ENCODE measurements around the gene PLXNA4.

Gene PLXNA4

DNA sequence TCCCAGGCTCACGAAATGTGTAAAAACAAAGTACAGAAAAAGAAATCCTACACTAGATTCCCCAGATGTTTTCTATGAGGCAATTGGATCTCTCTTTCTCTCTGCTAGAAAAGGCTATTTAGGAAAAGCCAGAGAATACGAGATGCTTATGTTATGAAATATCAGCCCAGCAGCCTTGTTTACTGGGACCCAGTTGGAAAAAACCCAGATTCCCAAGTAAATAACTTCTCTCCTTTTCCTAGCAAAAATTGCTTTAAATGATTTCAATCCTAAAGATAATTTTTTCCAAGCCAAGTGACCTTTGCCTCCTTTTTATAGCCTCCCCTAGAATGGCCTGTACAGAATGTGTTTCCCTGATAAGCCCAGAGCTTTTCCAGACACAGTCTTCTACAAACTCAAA is 199.3 kb downstream of the PLXNA4 start:
- Mint-ChIP-seq H3K27me3 (peaks cover 4 to 10% of the 10 kb centered on the region in 2 donors), H3K36me3 (no peaks in the 10 kb centered on the region), H3K27ac (no peak overlapping the region), H3K4me3 (no peak overlapping the region), H3K9me3 (peaks cover 0 to 2% of the 10 kb centered on the region in 2 donors), H3K4me1 (no peaks in the 10 kb centered on the region)
- no peak for ATAC-seq (replicated peaks)
- no peak for DNase-seq

DNA sequence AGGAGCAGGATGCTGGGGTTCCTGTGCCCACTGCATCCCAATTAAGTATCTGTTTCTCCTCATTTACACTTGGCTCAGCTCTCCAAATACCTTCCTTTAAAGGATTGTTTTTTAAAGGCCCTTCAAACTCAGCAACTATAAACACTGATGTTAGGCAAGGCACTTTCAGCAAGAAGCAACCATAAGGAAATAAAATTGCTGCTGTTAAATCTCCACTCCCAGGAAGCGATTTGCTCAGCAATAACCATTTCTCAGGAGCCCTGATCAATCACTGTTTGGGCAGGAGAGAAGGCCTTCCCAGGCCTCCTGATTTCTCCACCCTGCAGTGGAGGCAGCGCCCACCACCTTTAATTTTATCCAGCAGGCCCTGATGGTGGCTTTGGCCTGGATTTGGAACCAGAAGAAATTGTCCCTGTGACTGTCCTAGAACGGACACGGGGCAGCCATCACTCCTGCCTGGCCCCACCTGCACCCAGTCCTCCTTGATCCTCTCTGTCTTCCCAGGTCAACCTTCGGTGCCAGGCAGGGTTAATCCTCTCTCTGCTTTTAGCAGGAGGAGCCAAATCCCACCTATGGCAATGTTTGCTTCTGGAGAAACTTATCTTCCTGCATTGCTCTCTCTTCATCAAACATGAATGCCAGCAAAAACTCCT is 199.8 kb downstream of the PLXNA4 start:
- ATAC-seq (replicated peaks) (no peak), DNase-seq (no peak)
- H3K4me3 Mint-ChIP-seq, result no peak overlapping the region
- no peaks in the 10 kb centered on the region for H3K4me1 Mint-ChIP-seq
- no peaks in the 10 kb centered on the region for H3K36me3 Mint-ChIP-seq
- peaks cover 0 to 2% of the 10 kb centered on the region in 2 donors for H3K9me3 Mint-ChIP-seq
- peaks cover 4 to 6% of the 10 kb centered on the region in 2 donors for H3K27me3 Mint-ChIP-seq
- no peak overlapping the region for H3K27ac Mint-ChIP-seq

DNA sequence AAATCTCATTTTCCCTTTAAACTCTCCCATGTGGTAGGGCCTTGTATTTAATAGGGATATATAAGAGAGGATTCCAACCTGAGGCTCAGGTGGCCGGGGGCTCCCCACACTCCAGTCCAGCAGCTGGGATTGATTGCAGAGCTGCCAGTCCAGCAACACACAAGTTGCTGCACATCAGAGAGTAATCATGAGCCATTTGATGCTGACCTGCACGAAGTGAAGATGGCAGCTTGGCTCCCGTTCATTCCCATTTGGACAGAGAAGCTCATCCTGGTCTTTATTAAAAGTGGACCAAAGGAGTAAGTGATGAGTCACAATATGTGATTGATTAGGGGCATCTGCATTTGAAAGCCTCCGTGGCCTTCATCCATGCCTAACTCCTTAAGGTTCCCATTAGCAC is 202.4 kb downstream of the PLXNA4 start:
- Mint-ChIP-seq H3K27me3 (peaks cover 6 to 12% of the 10 kb centered on the region in 2 donors), H3K27ac (no peak overlapping the region), H3K9me3 (peaks cover 0 to 3% of the 10 kb centered on the region in 2 donors), H3K4me1 (no peaks in the 10 kb centered on the region), H3K36me3 (no peaks in the 10 kb centered on the region), H3K4me3 (no peak overlapping the region)
- no peak for DNase-seq
- ATAC-seq (replicated peaks), result no peak

DNA sequence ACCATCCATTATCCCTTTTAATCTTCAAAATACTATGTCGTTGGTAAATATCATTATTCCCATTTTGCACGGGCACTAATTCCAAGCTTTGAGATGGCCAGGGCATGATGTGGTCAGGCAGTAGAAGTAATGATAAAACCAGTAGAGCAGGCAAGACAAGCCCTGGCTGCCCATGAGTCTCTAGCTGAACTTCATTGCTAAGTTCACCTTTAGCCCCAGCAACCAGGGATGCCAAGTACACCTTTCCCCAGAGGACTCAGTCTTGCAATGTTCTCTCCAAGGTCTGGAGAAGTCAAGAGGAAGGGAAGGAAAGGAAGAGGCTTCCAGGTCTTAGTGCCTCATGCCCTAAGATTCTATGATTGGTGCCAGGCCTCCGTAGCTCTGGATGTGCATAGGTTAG is 203.2 kb downstream of the PLXNA4 start:
- no peaks in the 10 kb centered on the region for H3K36me3 Mint-ChIP-seq
- H3K27ac Mint-ChIP-seq, result no peak overlapping the region
- no peaks in the 10 kb centered on the region for H3K4me1 Mint-ChIP-seq
- H3K4me3 Mint-ChIP-seq, result no peak overlapping the region
- peaks cover 11 to 12% of the 10 kb centered on the region in 2 donors for H3K27me3 Mint-ChIP-seq
- H3K9me3 Mint-ChIP-seq, result peaks cover 0 to 3% of the 10 kb centered on the region in 2 donors
- ATAC-seq (replicated peaks), result no peak
- no peak for DNase-seq

DNA sequence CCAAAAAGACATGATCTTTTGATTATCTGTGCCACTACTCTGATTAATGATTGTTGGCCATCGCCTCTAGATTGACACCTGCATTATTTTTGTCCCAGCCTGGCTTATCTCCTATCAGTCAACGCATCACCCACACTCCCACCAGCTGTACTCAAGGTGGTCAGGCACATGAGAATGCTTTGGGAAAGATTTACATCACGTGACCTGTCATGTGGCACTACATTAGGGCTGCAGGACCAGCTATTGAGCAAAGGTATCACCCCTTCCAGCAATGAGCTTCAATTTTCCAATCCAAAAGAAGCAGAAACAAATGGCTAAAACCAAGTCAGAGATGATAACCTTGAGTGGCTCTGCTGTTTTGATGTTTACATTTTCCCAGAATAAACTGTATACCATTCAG is 204.3 kb downstream of the PLXNA4 start:
- H3K36me3 Mint-ChIP-seq, result no peaks in the 10 kb centered on the region
- no peak overlapping the region for H3K27ac Mint-ChIP-seq
- no peak for ATAC-seq (replicated peaks)
- peaks cover 10 to 21% of the 10 kb centered on the region in 2 donors for H3K27me3 Mint-ChIP-seq
- H3K9me3 Mint-ChIP-seq, result peaks cover 0 to 3% of the 10 kb centered on the region in 2 donors
- DNase-seq, result no peak
- H3K4me3 Mint-ChIP-seq, result no peak overlapping the region
- H3K4me1 Mint-ChIP-seq, result no peaks in the 10 kb centered on the region

DNA sequence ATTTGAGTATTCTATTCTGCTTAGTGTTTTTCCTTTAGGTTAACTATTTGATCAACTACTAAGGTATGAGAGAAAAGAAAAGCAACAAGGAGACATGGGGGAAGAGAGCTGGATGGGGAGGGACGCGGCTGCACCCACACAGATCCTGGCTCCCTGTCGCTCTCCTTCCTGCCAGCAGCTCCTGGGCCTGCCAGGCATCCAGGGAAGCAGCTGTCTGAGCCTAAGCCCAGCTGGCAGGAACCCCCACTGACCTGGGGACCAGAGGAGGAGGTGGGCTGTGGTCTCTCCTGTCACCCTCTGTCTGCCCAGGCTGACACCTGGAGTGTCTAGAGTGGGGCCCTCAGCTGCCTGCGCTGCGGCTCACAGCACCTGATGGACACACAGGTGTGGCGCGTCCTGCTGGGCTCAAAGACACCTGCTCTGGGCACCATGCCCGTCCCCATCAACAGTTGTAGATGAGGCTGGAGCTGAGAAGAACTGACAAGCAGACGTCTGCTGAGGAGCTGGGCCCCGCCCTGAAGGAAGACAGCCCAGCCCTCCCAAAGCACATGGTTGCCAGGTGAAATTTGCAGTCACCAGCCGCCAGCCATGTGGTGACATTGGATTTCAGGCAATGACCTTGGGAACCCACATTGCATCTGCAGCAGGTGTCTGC is 207.9 kb downstream of the PLXNA4 start:
- Mint-ChIP-seq H3K27me3 (peaks cover 14 to 22% of the 10 kb centered on the region in 2 donors), H3K36me3 (no peaks in the 10 kb centered on the region), H3K4me1 (no peaks in the 10 kb centered on the region), H3K27ac (no peak overlapping the region), H3K9me3 (peaks cover 0 to 1% of the 10 kb centered on the region in 2 donors), H3K4me3 (no peak overlapping the region)
- ATAC-seq (replicated peaks) (no peak), DNase-seq (no peak)

DNA sequence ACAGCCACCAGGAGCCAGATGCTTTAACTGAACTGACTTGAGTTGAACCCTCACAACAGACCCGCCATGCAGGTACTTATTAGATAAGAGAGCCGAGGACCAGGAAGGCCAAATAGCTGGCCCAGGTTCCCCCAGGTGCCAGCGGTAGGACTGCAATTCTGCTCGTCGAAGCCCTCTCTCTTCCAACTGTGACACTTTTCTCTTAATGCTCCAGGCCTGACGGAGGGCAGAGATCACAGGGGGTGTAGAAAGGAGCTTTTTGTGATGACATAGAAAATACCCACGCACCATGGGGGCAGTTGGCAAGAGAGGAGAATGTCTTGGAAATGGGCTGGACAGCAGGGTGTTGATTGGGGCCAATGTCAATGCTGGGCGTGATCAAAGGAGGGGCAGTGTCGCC is 208.5 kb downstream of the PLXNA4 start:
- ATAC-seq (replicated peaks), result no peak

DNA sequence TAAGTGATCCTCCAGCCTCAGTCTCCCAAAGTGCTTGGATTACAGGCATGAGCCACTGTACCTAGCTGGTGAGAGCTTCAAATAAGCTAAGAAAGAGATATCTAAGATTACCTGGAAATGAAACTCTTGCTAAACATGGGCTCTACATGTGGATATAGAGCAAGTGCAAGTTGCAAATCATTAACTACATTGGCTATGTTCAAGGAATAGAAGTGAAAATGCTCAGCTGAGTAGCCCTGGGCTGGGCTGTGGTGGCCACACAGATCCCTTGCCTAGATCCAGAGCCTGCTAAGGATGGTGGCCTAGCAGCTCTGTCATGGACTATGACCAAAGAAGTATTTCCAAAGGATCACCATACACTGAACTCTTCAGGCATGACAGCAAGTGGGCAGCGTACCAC is 209.3 kb downstream of the PLXNA4 start:
- H3K36me3 Mint-ChIP-seq, result no peaks in the 10 kb centered on the region
- H3K4me3 Mint-ChIP-seq, result no peak overlapping the region
- no peak overlapping the region for H3K27ac Mint-ChIP-seq
- peaks cover 0 to 3% of the 10 kb centered on the region in 2 donors for H3K9me3 Mint-ChIP-seq
- DNase-seq, result no peak
- peaks cover 19 to 22% of the 10 kb centered on the region in 2 donors for H3K27me3 Mint-ChIP-seq
- no peaks in the 10 kb centered on the region for H3K4me1 Mint-ChIP-seq
- no peak for ATAC-seq (replicated peaks)

More for the DNA sequence above, 208.5 kb downstream of the PLXNA4 start:
- peaks cover 0 to 3% of the 10 kb centered on the region in 2 donors for H3K9me3 Mint-ChIP-seq
- H3K27ac Mint-ChIP-seq, result no peak overlapping the region
- H3K27me3 Mint-ChIP-seq, result peaks cover 19 to 22% of the 10 kb centered on the region in 2 donors
- no peaks in the 10 kb centered on the region for H3K36me3 Mint-ChIP-seq
- DNase-seq, result no peak
- no peak overlapping the region for H3K4me3 Mint-ChIP-seq
- H3K4me1 Mint-ChIP-seq, result no peaks in the 10 kb centered on the region

DNA sequence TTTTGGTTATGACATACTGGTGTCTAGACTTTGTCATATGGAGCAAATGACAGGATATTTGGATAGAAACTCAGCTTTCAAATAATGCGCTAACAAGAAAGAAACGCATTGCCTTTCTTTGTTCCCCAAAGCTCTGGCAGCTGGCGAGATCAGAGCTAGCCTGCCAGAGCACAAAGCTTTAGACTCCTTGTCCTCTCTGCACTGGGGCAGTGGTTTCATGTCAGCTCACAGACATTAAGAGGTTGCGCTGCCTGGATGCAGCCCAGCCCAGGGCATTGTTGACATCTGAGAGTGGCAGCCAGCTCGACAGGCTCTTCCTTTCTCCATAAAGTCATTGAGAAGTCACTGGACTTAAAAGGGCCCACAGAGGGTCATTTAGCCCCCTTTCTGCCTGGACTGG is 212.0 kb downstream of the PLXNA4 start:
- Mint-ChIP-seq H3K9me3 (peaks cover 0 to 2% of the 10 kb centered on the region in 2 donors), H3K4me3 (no peak overlapping the region), H3K36me3 (no peaks in the 10 kb centered on the region), H3K27me3 (peaks cover 16 to 22% of the 10 kb centered on the region in 2 donors), H3K27ac (no peak overlapping the region), H3K4me1 (no peaks in the 10 kb centered on the region)
- DNase-seq, result no peak
- no peak for ATAC-seq (replicated peaks)

DNA sequence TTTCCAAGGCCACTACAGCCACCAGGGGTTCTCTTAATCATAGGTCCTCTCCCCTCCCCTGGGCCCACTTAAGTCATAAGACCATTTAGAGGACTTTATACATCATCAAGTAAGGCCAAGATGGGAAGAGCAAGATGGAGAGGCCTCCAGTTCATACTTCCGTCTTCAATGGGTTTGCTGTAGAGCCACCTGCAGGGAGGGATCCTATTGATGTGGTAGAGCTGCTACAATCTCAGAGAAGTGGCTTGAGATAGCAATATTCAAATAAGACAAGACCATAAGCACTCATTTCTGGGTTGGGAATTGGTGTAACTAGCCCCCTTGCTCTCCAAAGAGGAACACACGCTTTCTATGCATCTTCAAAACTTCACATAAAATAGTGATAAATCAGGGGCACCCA is 214.2 kb downstream of the PLXNA4 start:
- no peak for DNase-seq
- no peak for ATAC-seq (replicated peaks)
- Mint-ChIP-seq H3K4me3 (no peak overlapping the region), H3K9me3 (peaks cover 0 to 2% of the 10 kb centered on the region in 2 donors), H3K36me3 (no peaks in the 10 kb centered on the region), H3K27me3 (peaks cover 5 to 13% of the 10 kb centered on the region in 2 donors), H3K27ac (no peak overlapping the region), H3K4me1 (no peaks in the 10 kb centered on the region)

DNA sequence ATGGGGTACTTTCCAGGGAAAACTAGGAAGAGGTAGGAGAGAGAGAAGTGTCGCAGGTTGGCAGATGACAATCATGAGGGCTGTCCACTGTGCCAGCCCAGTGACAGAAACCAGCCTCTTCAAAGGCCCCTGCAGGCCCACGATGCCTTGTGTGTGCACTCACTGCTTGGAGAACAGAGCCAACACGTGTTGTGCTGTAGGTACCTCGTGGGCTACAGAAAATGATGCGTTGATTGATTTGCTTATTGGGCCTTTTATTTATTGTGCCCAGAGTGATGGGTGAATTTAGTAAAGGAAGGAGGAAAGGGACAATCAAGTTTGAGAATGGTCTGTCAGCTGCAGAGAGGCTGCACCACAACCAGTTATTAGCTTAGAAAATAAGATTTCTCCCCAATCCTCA is 215.1 kb downstream of the PLXNA4 start:
- DNase-seq, result no peak
- Mint-ChIP-seq H3K9me3 (peaks cover 0 to 2% of the 10 kb centered on the region in 2 donors), H3K4me1 (no peaks in the 10 kb centered on the region), H3K27me3 (peaks cover 4 to 13% of the 10 kb centered on the region in 2 donors), H3K4me3 (no peak overlapping the region), H3K36me3 (no peaks in the 10 kb centered on the region), H3K27ac (no peak overlapping the region)
- ATAC-seq (replicated peaks), result no peak

DNA sequence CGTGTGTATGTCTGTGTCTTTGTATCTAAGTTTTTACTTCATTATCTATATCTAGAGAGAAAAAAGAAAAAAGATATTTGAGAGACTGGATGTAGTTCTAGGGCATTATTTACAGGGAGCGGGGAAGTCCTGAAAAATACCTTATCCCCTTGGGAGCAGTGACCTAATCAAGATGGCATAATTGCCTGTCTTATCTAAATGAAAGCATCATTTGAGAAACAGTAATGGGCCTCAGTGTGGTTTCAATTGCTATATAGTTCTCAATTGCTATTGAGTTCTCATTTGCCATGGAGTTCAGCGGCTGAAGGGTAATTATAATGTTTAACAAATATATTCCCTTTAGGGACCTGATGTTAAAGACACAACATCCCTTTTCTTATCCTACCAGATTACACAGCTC is 216.5 kb downstream of the PLXNA4 start:
- no peaks in the 10 kb centered on the region for H3K36me3 Mint-ChIP-seq
- ATAC-seq (replicated peaks) (no peak), DNase-seq (no peak)
- no peak overlapping the region for H3K27ac Mint-ChIP-seq
- no peaks in the 10 kb centered on the region for H3K4me1 Mint-ChIP-seq
- peaks cover 0 to 2% of the 10 kb centered on the region in 2 donors for H3K9me3 Mint-ChIP-seq
- no peak overlapping the region for H3K4me3 Mint-ChIP-seq
- H3K27me3 Mint-ChIP-seq, result peaks cover 0 to 6% of the 10 kb centered on the region in 2 donors

DNA sequence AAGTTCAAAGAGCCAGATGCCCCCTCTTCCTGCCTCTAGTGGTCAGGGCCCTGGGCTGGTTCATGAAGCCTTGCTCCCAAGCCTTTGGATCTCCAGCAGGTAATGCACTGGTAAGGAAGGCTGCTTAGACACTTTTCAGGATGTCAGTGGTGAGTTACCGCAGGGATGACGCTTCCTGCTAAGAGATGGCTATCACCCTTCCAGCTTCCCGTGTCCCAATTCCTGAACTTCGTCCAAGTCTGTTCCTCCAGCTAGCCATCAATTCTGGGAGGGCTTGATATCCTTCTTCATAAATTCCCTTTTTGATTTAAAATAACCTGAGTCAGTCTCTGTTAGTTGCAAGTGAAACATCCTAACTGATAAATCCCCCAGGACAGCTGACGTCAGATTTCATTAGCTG is 221.2 kb downstream of the PLXNA4 start:
- ATAC-seq (replicated peaks) (no peak), DNase-seq (no peak)
- no peak overlapping the region for H3K27ac Mint-ChIP-seq
- H3K27me3 Mint-ChIP-seq, result peaks cover 3 to 12% of the 10 kb centered on the region in 2 donors
- no peaks in the 10 kb centered on the region for H3K9me3 Mint-ChIP-seq
- H3K4me3 Mint-ChIP-seq, result no peak overlapping the region
- no peaks in the 10 kb centered on the region for H3K4me1 Mint-ChIP-seq
- H3K36me3 Mint-ChIP-seq, result no peaks in the 10 kb centered on the region

DNA sequence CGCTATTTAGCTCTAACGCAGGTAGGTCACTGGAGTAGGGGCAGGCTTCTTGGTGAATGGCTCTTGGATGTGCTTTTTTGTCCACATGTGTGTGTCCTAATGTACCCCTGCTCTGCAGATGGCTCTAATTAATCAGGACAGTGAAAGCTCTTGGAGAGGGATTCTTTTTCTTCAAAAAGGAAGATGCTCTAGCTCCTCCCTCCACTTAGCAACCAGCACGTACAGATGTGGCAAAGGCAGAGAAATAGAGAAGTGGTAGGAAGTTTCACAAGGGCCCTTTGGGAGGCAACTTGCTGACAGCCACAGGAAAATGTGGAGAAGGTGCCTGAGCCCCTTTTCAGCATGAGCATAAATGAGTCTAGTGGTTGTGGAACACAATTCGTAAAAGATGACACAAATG is 221.7 kb downstream of the PLXNA4 start:
- peaks cover 3 to 12% of the 10 kb centered on the region in 2 donors for H3K27me3 Mint-ChIP-seq
- H3K4me1 Mint-ChIP-seq, result no peaks in the 10 kb centered on the region
- no peaks in the 10 kb centered on the region for H3K9me3 Mint-ChIP-seq
- ATAC-seq (replicated peaks), result no peak
- H3K4me3 Mint-ChIP-seq, result no peak overlapping the region
- no peak overlapping the region for H3K27ac Mint-ChIP-seq
- no peak for DNase-seq
- H3K36me3 Mint-ChIP-seq, result no peaks in the 10 kb centered on the region

DNA sequence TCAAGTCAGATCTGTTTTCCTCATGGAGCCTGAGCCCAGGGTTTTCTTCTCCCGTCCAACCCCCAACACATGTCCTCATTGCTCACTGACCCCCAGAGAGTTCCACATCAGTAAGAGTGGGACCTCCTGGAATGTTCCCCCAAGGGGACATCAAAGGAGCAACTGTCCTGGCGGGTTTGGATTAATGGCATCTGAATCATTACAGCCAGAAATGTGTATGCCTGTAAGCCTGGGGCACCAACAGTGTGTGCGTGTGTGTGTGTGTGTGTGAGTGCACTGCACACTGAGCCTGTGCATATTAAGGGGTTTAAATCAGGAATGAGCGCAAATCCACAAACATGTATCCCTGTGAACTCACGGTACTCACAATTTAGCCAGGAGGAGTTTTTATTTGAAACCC is 222.3 kb downstream of the PLXNA4 start:
- H3K27me3 Mint-ChIP-seq, result peaks cover 3 to 12% of the 10 kb centered on the region in 2 donors
- ATAC-seq (replicated peaks) (no peak), DNase-seq (no peak)
- no peak overlapping the region for H3K4me3 Mint-ChIP-seq
- H3K36me3 Mint-ChIP-seq, result no peaks in the 10 kb centered on the region
- no peaks in the 10 kb centered on the region for H3K4me1 Mint-ChIP-seq
- no peaks in the 10 kb centered on the region for H3K9me3 Mint-ChIP-seq
- no peak overlapping the region for H3K27ac Mint-ChIP-seq

All from stimulated activated naive B cell treated with anti-CD40 and anti-IgM and Interleukin-4, amounts not matched to agents 10 μg/mL and 1 μg/mL and 100 μg/mL, for 72 hours (primary cell).